Ovary (tissue), 9 donors: ENCODE results near the gene MYO6. TPM values are rescaled to one million over a fixed set of nuclear protein-coding genes. Genes with fewer than 3 reads are reported as not detected.

Experiments
- DNase-seq, 5 donors: peaks; one replicate each; pipeline ENCODE4 v3.0.0-alpha.2; 2019 to 2020
- H3K27ac ChIP-seq, 2 donors: fragments of 200-600 bp; one replicate each; pipeline versions ENCODE4 v1.5.1 to v1.8.0; 2019 to 2022
- H3K27me3 ChIP-seq: fragments of 200-600 bp; one replicate; pipeline ENCODE4 v1.8.0; 2022
- H3K36me3 ChIP-seq: fragments of 200-600 bp; sonication (generic); one replicate; pipeline ENCODE4 v1.5.1; 2019
- H3K4me1 ChIP-seq: one replicate; pipeline ENCODE4 v1.8.1; 2013; ENCODE audit warnings: mild to moderate bottlenecking, moderate library complexity; ENCODE audit not compliant: insufficient read depth
- H3K4me3 ChIP-seq: fragments of 200-600 bp; sonication (generic); one replicate; pipeline ENCODE4 v1.5.1; 2017
- H3K9me3 ChIP-seq, 2 donors: fragments of 200-600 bp in 1 of 2; sonication (generic) in 1 of 2; one replicate each; pipeline versions ENCODE4 v1.5.1 to v1.8.1; 2013 to 2019; ENCODE audit warnings: mild to moderate bottlenecking in 1 of 2, moderate library complexity in 1 of 2
- CTCF ChIP-seq, 3 donors: fragments of 450-650 bp in 2 of 3; fragments of 200-600 bp in 1 of 3; IDR thresholded peaks; one replicate each; pipeline versions ENCODE4 v1.5.1 to v1.8.0; 2016 to 2022; ENCODE audit warnings: antibody characterized with exemption in 3 of 3, mild to moderate bottlenecking in 1 of 3
- EP300 ChIP-seq: sonication (generic); formaldehyde crosslinking; IDR thresholded peaks from one replicate; pipeline ENCODE4 v1.6.1; 2017; ENCODE audit warnings: antibody characterized with exemption
- POLR2A ChIP-seq: fragments of 450-650 bp; IDR thresholded peaks from one replicate; pipeline ENCODE4 v1.6.1; 2017; ENCODE audit warnings: antibody characterized with exemption, mild to moderate bottlenecking, moderate library complexity
- WGBS, 3 donors: extraction: QIAGEN DNeasy Blood & Tissue Kit in 1 of 3; methylation state at CpG; one replicate each; pipeline versions ENCODE4 v1.1.5 to v1.1.7; 2013 to 2017; 5-methylcytosine and 5-hydroxymethylcytosine counted together
- intact Hi-C, 4 donors: fragments of 100-400 bp; cut with DNase I; formaldehyde crosslinking; loops; one replicate each; pipeline versions ENCODE4 v1.11.0 to v1.15.1; 2022 to 2023
- polyA plus RNA-seq, 2 donors: library from polyadenylated mRNA; stranded (reverse); fragments of 200-250 nt in 1 of 2; fragments of 350-450 nt in 1 of 2; fragmentation: Illumina TruSeq in 1 of 2; extraction: RNeasy Lipid Tissue Mini Kit (QIAGEN cat#74804) in 1 of 2; gene quantifications; one replicate each; pipeline ENCODE4 v1.2.3, GENCODE V29; 2013 to 2014
- total RNA-seq, 7 donors: library from RNA; depleted of rRNA in 2 of 7; stranded (reverse); fragments of >200 nt in 2 of 7; fragmentation: NEBNext Ultra II Directional in 3 of 7; extraction: Animal tissue kit (Norgen Biotek cat#: 25700) in 3 of 7; gene quantifications; one replicate each; pipeline versions ENCODE4 v1.1.0 to v1.2.4, GENCODE V29; 2016 to 2023
- donor health status: DM: no; HTN: no; CAD: no; lungs with moderate emphysema.
- donor health status: DM: no; HTN: no; CAD: no.
- donor health status: Bipolar disorder and iron deficiency.
- donor health status: DM: yes; HTN: yes; CAD: no.
- donor health status: DM: no; HTN: no; CAD: no.
- donor health status: DM: yes; HTN: yes; CAD: no.

The MYO6 gene
- total and polyA plus RNA-seq, 9 donors: 4.4 to 20.8 (median 12.3) TPM

- Histone ChIP-seq H3K27me3 (no peaks in the 10 kb centered on the region), H3K9me3 (no peaks in the 10 kb centered on the region), H3K27ac (no peak overlapping the region), H3K4me3 (no peak overlapping the region), H3K36me3 (no peaks in the 10 kb centered on the region), H3K4me1 (peaks cover 1% of the 10 kb centered on the region)
- no peak for DNase-seq
- 18 to 42% (median 37%) methylated on average over 5 of the region's 5 CpGs for WGBS, 3 donors
- intact Hi-C loops: no loop called here
- TF ChIP-seq CTCF (IDR thresholded peaks at IDR 0.05): no peak
- no peak for TF ChIP-seq POLR2A
- no peak for TF ChIP-seq EP300
These were observed 183.0 kb downstream of the MYO6 start for GRCh38 chr6:75932067-75932466.

- Histone ChIP-seq H3K4me3 (no peak overlapping the region), H3K36me3 (no peaks in the 10 kb centered on the region), H3K27me3 (no peaks in the 10 kb centered on the region), H3K27ac (no peak overlapping the region), H3K4me1 (peaks cover 1% of the 10 kb centered on the region), H3K9me3 (no peaks in the 10 kb centered on the region)
- no peak for TF ChIP-seq CTCF (IDR thresholded peaks at IDR 0.05)
- TF ChIP-seq EP300: no peak
- no peak for TF ChIP-seq POLR2A
- DNase-seq: peak in 1 of 5 donors; percentile 17
- intact Hi-C loops: no loop called here
- 78 to 83% (median 78%) methylated on average over 7 of the region's 7 CpGs for WGBS, 3 donors
These were observed 184.4 kb downstream of the MYO6 start for GRCh38 chr6:75933387-75933975.

GRCh38 chr6:75934643-75935472, 185.8 kb downstream of the MYO6 start:
- intact Hi-C loops: no loop called here
- Histone ChIP-seq H3K36me3 (no peaks in the 10 kb centered on the region), H3K4me3 (peak overlapping the region; percentile 26), H3K9me3 (no peaks in the 10 kb centered on the region), H3K27me3 (no peaks in the 10 kb centered on the region), H3K4me1 (peaks cover 1% of the 10 kb centered on the region), H3K27ac (no peak overlapping the region)
- TF ChIP-seq CTCF (IDR thresholded peaks at IDR 0.05) (peak; percentile 31 to 34 (median 32)), EP300 (no peak)
- 2 to 4% (median 3%) methylated on average over 32 of the region's 32 CpGs for WGBS, 3 donors
- DNase-seq: peak; percentile 16 to 40 (median 36)

DNA sequence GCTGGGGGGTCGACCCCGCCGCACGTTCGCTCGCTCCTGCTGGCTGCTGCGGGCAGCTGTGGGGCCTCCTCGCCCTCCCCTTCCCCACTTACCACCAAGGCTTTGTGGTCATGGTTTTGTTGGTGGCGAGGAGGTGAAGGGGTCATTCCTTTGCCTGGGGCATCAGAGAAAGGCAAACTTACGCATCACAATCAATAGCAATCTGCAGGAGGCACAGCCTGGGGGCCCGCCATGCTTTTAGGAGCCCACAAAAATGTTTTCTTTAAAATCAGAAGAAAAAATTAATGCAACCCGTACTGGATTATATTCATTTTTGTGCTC, 186.4 kb downstream of the MYO6 start:
- TF ChIP-seq CTCF (IDR thresholded peaks at IDR 0.05) (no peak), POLR2A (no peak), EP300 (no peak)
- H3K4me1 ChIP-seq: peaks cover 1% of the 10 kb centered on the region
- DNase-seq: no peak
- WGBS, 3 donors: 37 to 43% (median 40%) methylated on average over 12 of the region's 12 CpGs
- H3K9me3 ChIP-seq: no peaks in the 10 kb centered on the region
- H3K4me3 ChIP-seq: peak overlapping the region; percentile 26
- no peaks in the 10 kb centered on the region for H3K27me3 ChIP-seq
- no peaks in the 10 kb centered on the region for H3K36me3 ChIP-seq
- intact Hi-C loops: no loop called here
- H3K27ac ChIP-seq: no peak overlapping the region
